GM10266 (cell line): Measurements from ENCODE around the gene NKG7.

Experiments
- DNase-seq: peaks from one replicate; pipeline ENCODE4 v3.0.0; 2012; ENCODE audit errors: extremely low spot score
- CTCF ChIP-seq: IDR thresholded peaks from 2 replicates; pipeline ENCODE4 v1.5.1; 2012; ENCODE audit warnings: mild to moderate bottlenecking, low read depth; ENCODE audit not compliant: control insufficient read depth, insufficient read depth; ENCODE audit errors: missing control alignments

Gene NKG7

GRCh38 chr19:51365965-51366388, 6.5 kb downstream of the NKG7 start, which contains the start of gene ETFB:
ETFB (minus strand) TSS chr19:51366388; CDS start chr19:51366326, 62 bp downstream.
- TF ChIP-seq CTCF = no peak

GRCh38 chr19:51365211-51365964, 7.1 kb downstream of the NKG7 start:
- no peak for DNase-seq
- TF ChIP-seq CTCF = no peak

More at GRCh38 chr19:51365965-51366388, 6.5 kb downstream of the NKG7 start, which contains the start of gene ETFB:
- DNase-seq = no peak

GRCh38 chr19:51364200-51365106, 8.0 kb downstream of the NKG7 start:
- no peak for TF ChIP-seq CTCF
- no peak for DNase-seq

- DNase-seq = no peak
- no peak for TF ChIP-seq CTCF
Observed at GRCh38 chr19:51361239-51361638, 11.2 kb downstream of the NKG7 start.

- no peak for DNase-seq
- TF ChIP-seq CTCF = no peak
Observed at GRCh38 chr19:51359294-51359693, 13.2 kb downstream of the NKG7 start.

- no peak for DNase-seq
- no peak for TF ChIP-seq CTCF
Observed at GRCh38 chr19:51357952-51358351, 14.5 kb downstream of the NKG7 start.
